Adipocyte (in vitro differentiated cells): ENCODE measurements around the gene TIMM21.

Experiments
- DNase-seq: peaks from one replicate; pipeline ENCODE4 v3.0.0-alpha.2; 2015; ENCODE audit warnings: low read depth
- H3K27me3 ChIP-seq: replicated peaks from 2 replicates; pipeline ENCODE4 v1.7.0; 2013; ENCODE audit warnings: mild to moderate bottlenecking, low read length, moderate library complexity; ENCODE audit not compliant: control insufficient read depth, insufficient read depth
- H3K36me3 ChIP-seq: 2 replicates; pipeline ENCODE4 v1.7.0; 2013; ENCODE audit warnings: low read length, mild to moderate bottlenecking, moderate library complexity; ENCODE audit not compliant: control insufficient read depth, insufficient read depth, severe bottlenecking
- H3K4me1 ChIP-seq: 2 replicates; pipeline ENCODE4 v1.7.0; 2013; ENCODE audit warnings: mild to moderate bottlenecking, low read length, moderate library complexity; ENCODE audit not compliant: control insufficient read depth, insufficient read depth
- H3K4me3 ChIP-seq: 2 replicates; pipeline ENCODE4 v1.7.0; 2013; ENCODE audit warnings: mild to moderate bottlenecking, low read length, moderate library complexity
- H3K9ac ChIP-seq: 2 replicates; pipeline ENCODE4 v1.7.0; 2013; ENCODE audit warnings: mild to moderate bottlenecking, low read length, moderate library complexity
- H3K9me3 ChIP-seq: 2 replicates; pipeline ENCODE4 v1.7.0; 2013; ENCODE audit warnings: mild to moderate bottlenecking, low read length, moderate library complexity; ENCODE audit not compliant: control insufficient read depth

The TIMM21 gene

DNA sequence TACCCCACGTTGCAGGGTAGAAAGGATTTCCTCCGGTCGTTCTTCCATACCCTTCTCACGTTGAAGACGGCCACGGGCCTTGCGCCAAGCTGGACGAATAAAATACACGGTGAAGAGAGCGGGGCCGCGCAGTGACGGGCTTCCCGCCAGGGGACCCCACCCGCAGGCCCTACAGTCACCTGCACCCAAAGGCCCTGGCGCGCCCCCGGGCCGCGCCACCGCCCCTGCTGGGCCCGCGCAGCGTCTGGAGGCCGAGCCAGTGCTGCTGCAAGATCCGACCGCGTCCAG, 888 bp upstream of the TIMM21 start:
- no peaks in the 10 kb centered on the region for H3K36me3 ChIP-seq
- H3K4me3 ChIP-seq = peak overlapping the region; percentile 91
- peak overlapping the region; percentile 94 for H3K9ac ChIP-seq
- H3K9me3 ChIP-seq = no peaks in the 10 kb centered on the region
- DNase-seq = no peak
- H3K27me3 ChIP-seq = no peaks in the 10 kb centered on the region
- peaks cover 17% of the 10 kb centered on the region for H3K4me1 ChIP-seq

DNA sequence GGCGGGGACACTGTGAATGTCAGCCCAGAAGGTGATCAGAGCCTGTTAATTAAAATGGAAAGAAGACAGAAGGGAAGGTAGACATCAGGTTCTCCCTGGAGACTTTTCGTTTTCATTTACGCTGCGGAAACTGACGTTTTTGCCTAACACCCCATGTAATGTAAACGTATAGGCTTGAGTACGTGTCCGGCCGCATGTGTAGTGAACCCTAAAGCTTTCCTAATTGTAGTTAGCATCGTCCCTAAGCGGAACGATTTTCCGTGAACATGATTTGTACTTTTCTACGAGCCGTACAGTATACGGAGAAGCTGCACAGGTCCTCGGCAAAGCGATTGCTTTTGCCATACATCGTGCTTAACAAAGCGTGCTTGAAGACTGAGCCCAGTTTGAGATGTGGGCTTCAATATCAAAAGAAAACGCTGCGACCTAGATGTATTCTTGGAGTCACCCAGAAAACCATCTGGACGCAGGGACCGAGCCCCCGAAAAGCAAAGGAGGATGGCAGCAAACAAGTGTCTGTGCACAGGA, 284 bp downstream of the TIMM21 start:
- Histone ChIP-seq H3K36me3 (no peaks in the 10 kb centered on the region), H3K9ac (peak overlapping the region; percentile 94), H3K9me3 (no peaks in the 10 kb centered on the region), H3K27me3 (no peaks in the 10 kb centered on the region), H3K4me3 (peak overlapping the region; percentile 91), H3K4me1 (peaks cover 22% of the 10 kb centered on the region)
- DNase-seq = no peak

- H3K9me3 ChIP-seq = no peaks in the 10 kb centered on the region
- H3K36me3 ChIP-seq = no peaks in the 10 kb centered on the region
- peak overlapping the region; percentile 91 for H3K4me3 ChIP-seq
- H3K27me3 ChIP-seq = no peaks in the 10 kb centered on the region
- peak overlapping the region; percentile 94 for H3K9ac ChIP-seq
- DNase-seq = no peak
- peaks cover 22% of the 10 kb centered on the region for H3K4me1 ChIP-seq
Measured at GRCh38 chr18:74149878-74150277, 1.6 kb downstream of the TIMM21 start.

GRCh38 chr18:74152270-74152669, 3.9 kb downstream of the TIMM21 start:
- DNase-seq = no peak
- Histone ChIP-seq H3K9ac (no peak overlapping the region), H3K36me3 (peaks cover 23% of the 10 kb centered on the region), H3K4me1 (peaks cover 19% of the 10 kb centered on the region), H3K27me3 (no peaks in the 10 kb centered on the region), H3K9me3 (no peaks in the 10 kb centered on the region), H3K4me3 (no peak overlapping the region)

- Histone ChIP-seq H3K27me3 (no peaks in the 10 kb centered on the region), H3K36me3 (peaks cover 25% of the 10 kb centered on the region), H3K9me3 (no peaks in the 10 kb centered on the region), H3K4me1 (peaks cover 19% of the 10 kb centered on the region), H3K4me3 (no peak overlapping the region), H3K9ac (no peak overlapping the region)
- DNase-seq = no peak
Measured at GRCh38 chr18:74152857-74153256, 4.5 kb downstream of the TIMM21 start.

GRCh38 chr18:74153377-74153776, 5.1 kb downstream of the TIMM21 start:
- Histone ChIP-seq H3K4me3 (no peak overlapping the region), H3K9me3 (no peaks in the 10 kb centered on the region), H3K4me1 (peaks cover 19% of the 10 kb centered on the region), H3K36me3 (peaks cover 30% of the 10 kb centered on the region), H3K9ac (no peak overlapping the region), H3K27me3 (no peaks in the 10 kb centered on the region)
- DNase-seq = no peak

DNA sequence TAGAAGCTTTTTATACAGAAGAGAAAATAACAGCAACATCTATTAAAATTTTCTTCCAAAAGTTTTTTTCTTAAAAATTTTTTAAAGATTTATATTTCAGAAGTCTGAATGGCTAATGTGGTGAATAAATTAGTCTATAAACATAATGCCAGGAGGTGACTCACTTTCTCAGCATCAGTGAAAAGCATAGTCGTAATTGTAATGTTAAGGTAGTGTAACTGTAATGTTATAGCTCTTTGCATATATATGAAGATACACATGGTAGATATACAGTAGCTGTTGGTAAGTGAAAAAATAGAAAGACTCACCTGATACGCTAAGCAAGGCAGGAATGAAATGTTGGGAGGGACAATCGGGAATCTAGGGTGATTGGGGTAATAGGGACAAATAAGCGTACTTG, 5.5 kb downstream of the TIMM21 start:
- Histone ChIP-seq H3K27me3 (no peaks in the 10 kb centered on the region), H3K9ac (no peak overlapping the region), H3K4me3 (no peak overlapping the region), H3K9me3 (no peaks in the 10 kb centered on the region), H3K36me3 (peaks cover 34% of the 10 kb centered on the region), H3K4me1 (peaks cover 19% of the 10 kb centered on the region)
- no peak for DNase-seq

GRCh38 chr18:74154716-74155115, 6.4 kb downstream of the TIMM21 start:
- DNase-seq = no peak
- H3K36me3 ChIP-seq = peaks cover 43% of the 10 kb centered on the region
- H3K4me3 ChIP-seq = no peak overlapping the region
- no peaks in the 10 kb centered on the region for H3K27me3 ChIP-seq
- no peaks in the 10 kb centered on the region for H3K9me3 ChIP-seq
- H3K9ac ChIP-seq = no peak overlapping the region
- peaks cover 10% of the 10 kb centered on the region for H3K4me1 ChIP-seq

GRCh38 chr18:74155276-74155675, 7.0 kb downstream of the TIMM21 start:
- peaks cover 46% of the 10 kb centered on the region for H3K36me3 ChIP-seq
- no peak for DNase-seq
- no peaks in the 10 kb centered on the region for H3K9me3 ChIP-seq
- no peaks in the 10 kb centered on the region for H3K27me3 ChIP-seq
- H3K4me3 ChIP-seq = no peak overlapping the region
- H3K4me1 ChIP-seq = peaks cover 6% of the 10 kb centered on the region
- no peak overlapping the region for H3K9ac ChIP-seq

- H3K27me3 ChIP-seq = no peaks in the 10 kb centered on the region
- peaks cover 7% of the 10 kb centered on the region for H3K9me3 ChIP-seq
- no peaks in the 10 kb centered on the region for H3K4me1 ChIP-seq
- H3K4me3 ChIP-seq = no peak overlapping the region
- peaks cover 26% of the 10 kb centered on the region for H3K36me3 ChIP-seq
- no peak overlapping the region for H3K9ac ChIP-seq
- DNase-seq = no peak
Measured at GRCh38 chr18:74163019-74163660, 14.8 kb downstream of the TIMM21 start.

DNA sequence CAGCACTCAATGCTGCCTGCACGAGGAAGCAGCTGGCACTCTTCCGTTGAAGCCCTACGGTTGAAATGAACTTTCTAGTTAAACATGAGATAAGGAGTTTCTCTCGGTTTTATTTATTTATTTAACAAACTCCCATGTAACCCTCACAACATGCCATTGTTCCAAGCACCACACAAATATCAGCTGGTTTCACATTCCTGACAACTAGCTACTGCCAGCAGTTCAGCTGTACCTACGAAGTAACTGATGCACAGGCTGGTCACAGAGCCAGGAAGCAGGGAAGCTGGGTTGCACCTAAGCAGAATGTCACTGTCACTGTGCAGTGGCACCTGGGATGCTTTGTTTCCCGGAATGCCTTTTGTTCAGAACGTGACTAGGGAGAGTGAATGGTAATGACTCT, 18.1 kb downstream of the TIMM21 start:
- Histone ChIP-seq H3K9ac (no peak overlapping the region), H3K4me1 (no peaks in the 10 kb centered on the region), H3K4me3 (no peak overlapping the region), H3K36me3 (no peaks in the 10 kb centered on the region), H3K27me3 (peaks cover 23% of the 10 kb centered on the region), H3K9me3 (peaks cover 7% of the 10 kb centered on the region)
- DNase-seq = no peak
